Loucy (cell line): ENCODE data around the gene OR6T1.

ENCODE experiments used
- H2AFZ ChIP-seq: fragments of 200-600 bp; sonication (generic); 2 replicates; pipeline ENCODE4 v1.6.0; 2016; ENCODE audit warnings: antibody characterized with exemption, mild to moderate bottlenecking, low read length, moderate library complexity
- H3F3A ChIP-seq: fragments of 200-600 bp; 2 replicates; pipeline ENCODE4 v1.6.0; 2016; ENCODE audit warnings: antibody characterized with exemption, low read depth, mild to moderate bottlenecking
- H3K27me3 ChIP-seq: fragments of 200-600 bp; sonication (generic); 2 replicates; pipeline ENCODE4 v1.6.1; 2014; ENCODE audit warnings: low read length, mild to moderate bottlenecking; ENCODE audit not compliant: insufficient read depth, poor library complexity, severe bottlenecking
- H3K36me3 ChIP-seq: fragments of 200-600 bp; sonication (generic); 2 replicates; pipeline ENCODE4 v1.6.1; 2016; ENCODE audit warnings: low read length; ENCODE audit not compliant: insufficient read depth
- H3K4me1 ChIP-seq: fragments of 200-600 bp; sonication (generic); 2 replicates; pipeline ENCODE4 v1.5.1; 2014; ENCODE audit warnings: low read length, mild to moderate bottlenecking; ENCODE audit not compliant: insufficient read depth, poor library complexity, severe bottlenecking
- H3K4me2 ChIP-seq: fragments of 200-600 bp; sonication (generic); 2 replicates; pipeline ENCODE4 v1.6.0; 2014; ENCODE audit warnings: antibody characterized with exemption, low read length, low read depth, mild to moderate bottlenecking; ENCODE audit not compliant: poor library complexity, severe bottlenecking
- H3K4me3 ChIP-seq: fragments of 200-600 bp; sonication (generic); 2 replicates; pipeline ENCODE4 v1.5.1; 2014; ENCODE audit warnings: low read length, mild to moderate bottlenecking, mixed read lengths; ENCODE audit not compliant: poor library complexity, severe bottlenecking
- H3K79me2 ChIP-seq: fragments of 200-600 bp; sonication (generic); 2 replicates; pipeline ENCODE4 v1.6.1; 2014; ENCODE audit warnings: low read length; ENCODE audit not compliant: insufficient read depth
- H3K9ac ChIP-seq: fragments of 200-600 bp; sonication (generic); 2 replicates; pipeline ENCODE4 v1.6.0; 2014; ENCODE audit warnings: mild to moderate bottlenecking, low read depth, low read length, moderate library complexity; ENCODE audit not compliant: poor library complexity, severe bottlenecking
- H3K9me2 ChIP-seq: fragments of 200-600 bp; sonication (generic); replicated peaks from 2 replicates; pipeline ENCODE4 v1.6.1; 2016; ENCODE audit warnings: low read depth, low read length, mixed read lengths
- H3K9me3 ChIP-seq: fragments of 200-600 bp; sonication (generic); 2 replicates; pipeline ENCODE4 v1.6.1; 2014; ENCODE audit warnings: mild to moderate bottlenecking, antibody characterized with exemption, low read length, low read depth; ENCODE audit not compliant: insufficient read depth
- H4K20me1 ChIP-seq: fragments of 200-600 bp; sonication (generic); 2 replicates; pipeline ENCODE4 v1.6.0; 2014; ENCODE audit warnings: antibody characterized with exemption, low read length, mild to moderate bottlenecking; ENCODE audit not compliant: insufficient read depth, poor library complexity, severe bottlenecking
- CTCF ChIP-seq: fragments of 200-600 bp; sonication (generic); conservative IDR thresholded peaks from 2 replicates; pipeline ENCODE4 v1.5.1; 2014; ENCODE audit warnings: mild to moderate bottlenecking, antibody characterized with exemption, low read length
- EZH2phosphoT487 ChIP-seq: fragments of 200-600 bp; IDR thresholded peaks from 2 replicates; pipeline ENCODE4 v1.6.1; 2018; ENCODE audit warnings: antibody characterized with exemption, mild to moderate bottlenecking, moderate library complexity, borderline replicate concordance

The OR6T1 gene

GRCh38 chr11:123945132-123945531, 1.5 kb upstream of the OR6T1 start:
- H3K36me3 ChIP-seq: no peaks in the 10 kb centered on the region
- no peaks in the 10 kb centered on the region for H3F3A ChIP-seq
- H3K9me2 ChIP-seq: no peaks in the 10 kb centered on the region
- no peak overlapping the region for H3K4me3 ChIP-seq
- no peaks in the 10 kb centered on the region for H4K20me1 ChIP-seq
- no peak overlapping the region for H3K4me2 ChIP-seq
- TF ChIP-seq EZH2phosphoT487: no peak
- TF ChIP-seq CTCF: no peak
- no peak overlapping the region for H3K9ac ChIP-seq
- H3K27me3 ChIP-seq: no peaks in the 10 kb centered on the region
- H3K9me3 ChIP-seq: no peaks in the 10 kb centered on the region; the same call in 1 of the 2 replicates
- H3K4me1 ChIP-seq: no peaks in the 10 kb centered on the region
- H2AFZ ChIP-seq: no peak overlapping the region
- no peaks in the 10 kb centered on the region for H3K79me2 ChIP-seq

GRCh38 chr11:123942413-123942812, 1.2 kb downstream of the OR6T1 start:
- Histone ChIP-seq H3K4me3 (no peak overlapping the region), H3K27me3 (no peaks in the 10 kb centered on the region), H3K9me3 (no peaks in the 10 kb centered on the region; the same call in 1 of the 2 replicates), H3F3A (no peaks in the 10 kb centered on the region), H3K79me2 (no peaks in the 10 kb centered on the region), H3K9ac (no peak overlapping the region), H3K4me2 (no peak overlapping the region), H3K9me2 (no peaks in the 10 kb centered on the region), H4K20me1 (no peaks in the 10 kb centered on the region), H2AFZ (no peak overlapping the region), H3K36me3 (no peaks in the 10 kb centered on the region), H3K4me1 (no peaks in the 10 kb centered on the region)
- TF ChIP-seq CTCF (no peak), EZH2phosphoT487 (no peak)

GRCh38 chr11:123939317-123939716, 4.3 kb downstream of the OR6T1 start, which contains the start of gene OR4D5:
OR4D5 (plus strand) TSS chr11:123939617; CDS start chr11:123939617, 0 bp downstream.
- Histone ChIP-seq H3K9ac (no peak within 1 kb of the TSS), H3K27me3 (no peaks in the 10 kb centered on the region), H3K9me2 (no peaks in the 10 kb centered on the region), H3K9me3 (no peaks in the 10 kb centered on the region; the same call in 1 of the 2 replicates), H2AFZ (no peak within 1 kb of the TSS), H3F3A (no peaks in the 10 kb centered on the region), H3K4me1 (no peaks in the 10 kb centered on the region), H3K4me2 (no peak within 1 kb of the TSS), H4K20me1 (no peaks in the 10 kb centered on the region), H3K4me3 (no peak within 1 kb of the TSS), H3K79me2 (no peaks in the 10 kb centered on the region), H3K36me3 (no peaks in the 10 kb centered on the region)
- no peak for TF ChIP-seq CTCF
- TF ChIP-seq EZH2phosphoT487: no peak
